OCI-LY1 (cell line): ENCODE results near the gene SLC25A45.

ENCODE experiments used
- H2AFZ ChIP-seq: fragments of 200-600 bp; sonication (generic), shearing (Covaris generic); 2 replicates; pipeline ENCODE4 v1.6.0; 2014; ENCODE audit warnings: antibody characterized with exemption, mild to moderate bottlenecking, low read length
- H3F3A ChIP-seq: fragments of 200-600 bp; sonication (generic), shearing (Covaris generic); 2 replicates; pipeline ENCODE4 v1.6.0; 2014; ENCODE audit warnings: mild to moderate bottlenecking, antibody characterized with exemption, low read length, moderate library complexity; ENCODE audit not compliant: insufficient read depth
- H3K27ac ChIP-seq: fragments of 200-600 bp; sonication (generic); 2 replicates; pipeline ENCODE4 v1.5.1; 2014; ENCODE audit warnings: low read length, mixed run types, mild to moderate bottlenecking, low read depth; ENCODE audit not compliant: poor library complexity, severe bottlenecking
- H3K27me3 ChIP-seq: fragments of 200-600 bp; sonication (generic); 2 replicates; pipeline ENCODE4 v1.6.0; 2014; ENCODE audit warnings: antibody characterized with exemption, mild to moderate bottlenecking, low read length, moderate library complexity; ENCODE audit not compliant: insufficient read depth
- H3K36me3 ChIP-seq: fragments of 200-600 bp; sonication (generic); 2 replicates; pipeline ENCODE4 v1.6.1; 2014; ENCODE audit warnings: mild to moderate bottlenecking, antibody characterized with exemption, low read length, moderate library complexity, mixed read lengths; ENCODE audit not compliant: insufficient read depth
- H3K4me1 ChIP-seq: fragments of 200-600 bp; sonication (generic); 2 replicates; pipeline ENCODE4 v1.5.1; 2014; ENCODE audit warnings: mild to moderate bottlenecking, low read length, moderate library complexity; ENCODE audit not compliant: insufficient read depth, severe bottlenecking
- H3K4me2 ChIP-seq: fragments of 200-600 bp; sonication (generic), shearing (Covaris generic); 2 replicates; pipeline ENCODE4 v1.6.1; 2014; ENCODE audit warnings: low read length
- H3K4me3 ChIP-seq: fragments of 200-600 bp; sonication (generic); 2 replicates; pipeline ENCODE4 v1.5.1; 2014; ENCODE audit warnings: low read length, low read depth, mild to moderate bottlenecking, mixed read lengths; ENCODE audit not compliant: poor library complexity, severe bottlenecking
- H3K79me2 ChIP-seq: fragments of 200-600 bp; shearing (Covaris generic); 2 replicates; pipeline ENCODE4 v1.6.1; 2016; ENCODE audit warnings: mixed run types, low read length, mixed read lengths; ENCODE audit not compliant: insufficient read depth
- H3K9ac ChIP-seq: fragments of 200-600 bp; sonication (generic), shearing (Covaris generic); 2 replicates; pipeline ENCODE4 v1.6.1; 2014; ENCODE audit warnings: mild to moderate bottlenecking, low read length, mixed read lengths
- H3K9me2 ChIP-seq: fragments of 200-600 bp; sonication (generic), shearing (Covaris generic); 2 replicates; pipeline ENCODE4 v1.6.1; 2014; ENCODE audit warnings: low read depth, mild to moderate bottlenecking, low read length, mixed read lengths
- H3K9me3 ChIP-seq: fragments of 200-600 bp; shearing (Covaris generic); 2 replicates; pipeline ENCODE4 v1.6.1; 2014; ENCODE audit warnings: low read length, mixed read lengths
- H4K20me1 ChIP-seq: fragments of 200-600 bp; sonication (generic), shearing (Covaris generic); 2 replicates; pipeline ENCODE4 v1.6.0; 2016; ENCODE audit warnings: mild to moderate bottlenecking, low read length; ENCODE audit not compliant: insufficient read depth
- CTCF ChIP-seq: fragments of 200-600 bp; sonication (generic), shearing (Covaris generic); IDR thresholded peaks from 2 replicates; pipeline ENCODE4 v1.5.1; 2017; ENCODE audit warnings: mild to moderate bottlenecking, antibody characterized with exemption, low read length, moderate library complexity, mixed read lengths
- EZH2 ChIP-seq: fragments of 200-600 bp; sonication (generic), shearing (Covaris generic); IDR thresholded peaks from 2 replicates; pipeline ENCODE4 v1.8.0; 2017; ENCODE audit warnings: borderline replicate concordance, mixed run types, mild to moderate bottlenecking, antibody characterized with exemption, low read length, moderate library complexity, mixed read lengths

The SLC25A45 gene

GRCh38 chr11:65400307-65401072 is 18.0 kb upstream of the SLC25A45 start:
- peak overlapping the region; percentile 32 for H3K27ac ChIP-seq
- H4K20me1 ChIP-seq: no peaks in the 10 kb centered on the region
- H2AFZ ChIP-seq: no peak overlapping the region
- no peak overlapping the region for H3K4me2 ChIP-seq
- H3K36me3 ChIP-seq: peaks cover 77% of the 10 kb centered on the region
- H3K4me3 ChIP-seq: no peak overlapping the region
- peaks cover 11% of the 10 kb centered on the region for H3F3A ChIP-seq
- no peaks in the 10 kb centered on the region for H3K9me2 ChIP-seq
- H3K4me1 ChIP-seq: peaks cover 20% of the 10 kb centered on the region
- no peak overlapping the region for H3K9ac ChIP-seq
- no peaks in the 10 kb centered on the region for H3K9me3 ChIP-seq
- TF ChIP-seq CTCF (no peak), EZH2 (no peak)
- no peaks in the 10 kb centered on the region for H3K79me2 ChIP-seq
- no peaks in the 10 kb centered on the region for H3K27me3 ChIP-seq

GRCh38 chr11:65399845-65400244 is 17.4 kb upstream of the SLC25A45 start:
- no peak overlapping the region for H3K9ac ChIP-seq
- H3K36me3 ChIP-seq: peaks cover 75% of the 10 kb centered on the region
- no peaks in the 10 kb centered on the region for H4K20me1 ChIP-seq
- H3F3A ChIP-seq: peaks cover 11% of the 10 kb centered on the region
- no peaks in the 10 kb centered on the region for H3K9me2 ChIP-seq
- no peaks in the 10 kb centered on the region for H3K79me2 ChIP-seq
- no peaks in the 10 kb centered on the region for H3K9me3 ChIP-seq
- no peak overlapping the region for H3K4me3 ChIP-seq
- no peak overlapping the region for H3K27ac ChIP-seq
- H3K27me3 ChIP-seq: no peaks in the 10 kb centered on the region
- H3K4me2 ChIP-seq: no peak overlapping the region
- H3K4me1 ChIP-seq: peaks cover 20% of the 10 kb centered on the region
- no peak overlapping the region for H2AFZ ChIP-seq
- no peak for TF ChIP-seq CTCF
- TF ChIP-seq EZH2: no peak

GRCh38 chr11:65399249-65399648 is 16.8 kb upstream of the SLC25A45 start:
- no peak overlapping the region for H3K27ac ChIP-seq
- TF ChIP-seq CTCF: no peak
- no peak for TF ChIP-seq EZH2
- H3K4me3 ChIP-seq: no peak overlapping the region
- H2AFZ ChIP-seq: no peak overlapping the region
- no peaks in the 10 kb centered on the region for H3K9me2 ChIP-seq
- no peak overlapping the region for H3K9ac ChIP-seq
- no peaks in the 10 kb centered on the region for H3K9me3 ChIP-seq
- H4K20me1 ChIP-seq: no peaks in the 10 kb centered on the region
- H3K36me3 ChIP-seq: peaks cover 75% of the 10 kb centered on the region
- peaks cover 11% of the 10 kb centered on the region for H3F3A ChIP-seq
- no peak overlapping the region for H3K4me2 ChIP-seq
- no peaks in the 10 kb centered on the region for H3K27me3 ChIP-seq
- no peaks in the 10 kb centered on the region for H3K79me2 ChIP-seq
- H3K4me1 ChIP-seq: peaks cover 15% of the 10 kb centered on the region
